SKM-1 (cell line): Measurements from ENCODE around the gene TMEM239.
A peak's percentile ranks its signal among the peaks of the same experiment; 100 is the strongest.
"Not testable (repeated sequence)": the region's sequence is repeated elsewhere in the genome, so short reads cannot be mapped to it uniquely, and the experiment has no call there.

Experiments
- DNase-seq: peaks from one replicate; lab custom pipeline; 2025; ENCODE audit not compliant: unreplicated experiment; lab: John Stamatoyannopoulos, UW

Gene TMEM239

GRCh38 chr20:2820084-2820895, 4.1 kb downstream of the TMEM239 start:
- no peak for DNase-seq

- DNase-seq, result no peak
These were observed 5.0 kb downstream of the TMEM239 start for GRCh38 chr20:2820896-2821869.

- no peak for DNase-seq
These were observed 5.9 kb downstream of the TMEM239 start for GRCh38 chr20:2822073-2822472.

- DNase-seq, result no peak
These were observed 9.6 kb downstream of the TMEM239 start for GRCh38 chr20:2825761-2826160.

GRCh38 chr20:2826655-2827054, 10.5 kb downstream of the TMEM239 start:
- no peak for DNase-seq

GRCh38 chr20:2829376-2829775, 13.2 kb downstream of the TMEM239 start:
- DNase-seq, result no peak

- not testable (repeated sequence) for DNase-seq
These were observed 15.0 kb downstream of the TMEM239 start for GRCh38 chr20:2831206-2831605.

- no peak for DNase-seq
These were observed 17.6 kb downstream of the TMEM239 start for GRCh38 chr20:2833761-2834160.

GRCh38 chr20:2834401-2835110, 18.4 kb downstream of the TMEM239 start:
- no peak for DNase-seq

- no peak for DNase-seq
These were observed 19.2 kb downstream of the TMEM239 start for GRCh38 chr20:2835331-2835796.

- no peak for DNase-seq
These were observed 19.9 kb downstream of the TMEM239 start for GRCh38 chr20:2836035-2836434.

- DNase-seq, result no peak
These were observed 21.2 kb downstream of the TMEM239 start for GRCh38 chr20:2837221-2837960.

GRCh38 chr20:2838170-2838797, 22.1 kb downstream of the TMEM239 start:
- no peak for DNase-seq

GRCh38 chr20:2838847-2839671, 22.9 kb downstream of the TMEM239 start:
- DNase-seq, result no peak

- DNase-seq, result no peak
These were observed 23.6 kb downstream of the TMEM239 start for GRCh38 chr20:2839732-2840137.

- peak; percentile 7 for DNase-seq
These were observed 24.2 kb downstream of the TMEM239 start, which contains the start of the genes PCED1A and VPS16 for GRCh38 chr20:2840138-2840966. Gene PCED1A, minus strand, starts transcription at chr20:2840655. Its CDS starts 743 bp downstream, at chr20:2839912. Gene VPS16, plus strand, starts transcription at chr20:2840745. Its CDS starts 30 bp downstream, at chr20:2840775.

GRCh38 chr20:2840967-2841531, 24.9 kb downstream of the TMEM239 start:
- no peak for DNase-seq

GRCh38 chr20:2845607-2846006, 29.4 kb downstream of the TMEM239 start:
- no peak for DNase-seq
